PC-9 (cell line): ENCODE measurements around the gene GPR15LG. TPM values are rescaled to one million over a fixed set of nuclear protein-coding genes. Genes with fewer than 3 reads are reported as not detected.
A peak's percentile ranks its signal among the peaks of the same experiment; 100 is the strongest.

Experiments
- BruUV-seq: library from RNA; stranded (reverse); fragments of 400-500 nt; replicated peaks from 2 replicates; lab custom pipeline; 2021; lab: Mats Ljungman, UMichigan
- CTCF ChIA-PET: fragments of 300-600 bp; sonication (Branson Sonifier 250); formaldehyde crosslinking; loops from one replicate; lab custom pipeline; 2022; ENCODE audit warnings: antibody characterized with exemption; lab: Charles Lee
- POLR2A ChIA-PET: fragments of 300-600 bp; sonication (Branson Sonifier 250); formaldehyde crosslinking; loops from one replicate; lab custom pipeline; 2022; ENCODE audit warnings: antibody characterized with exemption; ENCODE audit not compliant: unreplicated experiment; lab: Charles Lee
- DNase-seq, 2 experiments: peaks; one replicate each; pipeline versions ENCODE4 v3.0.0 to v3.0.0-alpha.2; 2015 to 2022; ENCODE audit warnings: mixed read lengths in 1 of 2
- H2AFZ ChIP-seq: fragments of 200-600 bp; sonication (generic); 2 replicates; pipeline ENCODE4 v1.8.1; 2017; ENCODE audit warnings: antibody characterized with exemption
- H3F3A ChIP-seq: fragments of 200-600 bp; sonication (generic); 2 replicates; pipeline ENCODE4 v1.8.1; 2017; ENCODE audit warnings: antibody characterized with exemption, mild to moderate bottlenecking, low read depth; ENCODE audit not compliant: insufficient read depth
- H3K27ac ChIP-seq: fragments of 200-600 bp; sonication (generic); 2 replicates; pipeline ENCODE4 v1.6.1; 2016; ENCODE audit warnings: mixed run types
- H3K27me3 ChIP-seq: fragments of 200-600 bp; sonication (generic); 2 replicates; pipeline ENCODE4 v1.6.1; 2016; ENCODE audit warnings: low read depth, mixed run types; ENCODE audit not compliant: insufficient read depth
- H3K36me3 ChIP-seq: fragments of 200-600 bp; sonication (generic); 2 replicates; pipeline ENCODE4 v1.6.1; 2016; ENCODE audit warnings: low read depth, mixed run types
- H3K4me1 ChIP-seq: fragments of 200-600 bp; sonication (generic); replicated peaks from 2 replicates; pipeline ENCODE4 v1.6.1; 2016; ENCODE audit warnings: mixed run types; ENCODE audit not compliant: insufficient read depth
- H3K4me2 ChIP-seq: fragments of 200-600 bp; sonication (generic); 2 replicates; pipeline ENCODE4 v1.6.1; 2017; ENCODE audit warnings: mixed run types
- H3K4me3 ChIP-seq: fragments of 200-600 bp; sonication (generic); 2 replicates; pipeline ENCODE4 v1.6.1; 2016; ENCODE audit warnings: mixed run types
- H3K79me2 ChIP-seq: fragments of 200-600 bp; sonication (generic); 2 replicates; pipeline ENCODE4 v1.6.1; 2017; ENCODE audit warnings: low read depth, mixed run types
- H3K9me2 ChIP-seq: fragments of 200-600 bp; sonication (generic); 2 replicates; pipeline ENCODE4 v1.8.1; 2017; ENCODE audit warnings: mild to moderate bottlenecking; ENCODE audit not compliant: insufficient read depth
- H3K9me3 ChIP-seq: fragments of 200-600 bp; sonication (generic); 2 replicates; pipeline ENCODE4 v1.8.1; 2016; ENCODE audit warnings: low read depth; ENCODE audit not compliant: insufficient read depth
- H4K20me1 ChIP-seq: fragments of 200-600 bp; sonication (generic); 2 replicates; pipeline ENCODE4 v1.8.1; 2017; ENCODE audit not compliant: insufficient read depth
- EZH2 ChIP-seq: fragments of 200-600 bp; sonication (generic); IDR thresholded peaks from 2 replicates; pipeline ENCODE4 v1.8.0; 2017; ENCODE audit warnings: antibody characterized with exemption, low read depth
- intact Hi-C: fragments of 100-400 bp; cut with micrococcal nuclease; formaldehyde crosslinking; loops from one replicate; pipeline ENCODE4 v1.10.0; 2022; ENCODE audit not compliant: unreplicated experiment
- total RNA-seq: library from RNA; stranded (reverse); gene quantifications from 2 replicates; pipeline ENCODE4 v1.2.3, GENCODE V29; 2021
- TF ChIP-seq, protein P1 (sequence below): fragments of 200-600 bp; sonication (generic); conservative IDR thresholded peaks from 2 replicates; pipeline ENCODE4 v1.6.1; 2017; ENCODE audit warnings: mixed run types, antibody characterized with exemption, mild to moderate bottlenecking, moderate library complexity

The GPR15LG gene
- total RNA-seq, 1 experiment from 2014 or later, result not detected

DNA sequence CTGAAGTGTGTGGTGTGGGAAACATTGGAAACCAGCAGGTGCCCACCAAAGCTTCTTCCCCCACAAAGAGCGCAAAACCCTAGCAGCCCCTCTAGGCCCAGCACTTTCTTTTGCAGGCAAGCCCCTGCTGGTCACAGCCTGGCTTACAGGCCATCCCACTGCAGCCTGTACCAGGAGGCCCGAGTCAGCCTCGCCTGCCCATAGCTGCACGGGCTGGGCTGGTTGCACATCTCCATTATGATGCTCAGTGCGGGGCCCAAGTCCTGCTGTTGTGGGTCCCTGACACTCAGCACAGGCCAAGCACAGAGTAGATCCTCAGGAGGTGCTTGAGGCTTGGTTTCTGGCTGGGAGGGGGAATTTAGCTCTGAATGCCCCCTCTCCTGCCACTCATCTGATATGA, 28.7 kb downstream of the GPR15LG start:
- no peaks in the 10 kb centered on the region for H3K9me3 ChIP-seq
- no peak overlapping the region for H2AFZ ChIP-seq
- DNase-seq, result no peak
- H3K4me1 ChIP-seq, result no peaks in the 10 kb centered on the region
- no peak overlapping the region for H3K4me3 ChIP-seq
- H3K27me3 ChIP-seq, result peaks cover 99% of the 10 kb centered on the region
- H3K4me2 ChIP-seq, result no peak overlapping the region
- no peaks in the 10 kb centered on the region for H3K36me3 ChIP-seq
- no peaks in the 10 kb centered on the region for H3F3A ChIP-seq
- POLR2A ChIA-PET, result no interaction called here
- H3K27ac ChIP-seq, result no peak overlapping the region
- CTCF ChIA-PET, result no interaction called here
- TF ChIP-seq, protein P1, sequence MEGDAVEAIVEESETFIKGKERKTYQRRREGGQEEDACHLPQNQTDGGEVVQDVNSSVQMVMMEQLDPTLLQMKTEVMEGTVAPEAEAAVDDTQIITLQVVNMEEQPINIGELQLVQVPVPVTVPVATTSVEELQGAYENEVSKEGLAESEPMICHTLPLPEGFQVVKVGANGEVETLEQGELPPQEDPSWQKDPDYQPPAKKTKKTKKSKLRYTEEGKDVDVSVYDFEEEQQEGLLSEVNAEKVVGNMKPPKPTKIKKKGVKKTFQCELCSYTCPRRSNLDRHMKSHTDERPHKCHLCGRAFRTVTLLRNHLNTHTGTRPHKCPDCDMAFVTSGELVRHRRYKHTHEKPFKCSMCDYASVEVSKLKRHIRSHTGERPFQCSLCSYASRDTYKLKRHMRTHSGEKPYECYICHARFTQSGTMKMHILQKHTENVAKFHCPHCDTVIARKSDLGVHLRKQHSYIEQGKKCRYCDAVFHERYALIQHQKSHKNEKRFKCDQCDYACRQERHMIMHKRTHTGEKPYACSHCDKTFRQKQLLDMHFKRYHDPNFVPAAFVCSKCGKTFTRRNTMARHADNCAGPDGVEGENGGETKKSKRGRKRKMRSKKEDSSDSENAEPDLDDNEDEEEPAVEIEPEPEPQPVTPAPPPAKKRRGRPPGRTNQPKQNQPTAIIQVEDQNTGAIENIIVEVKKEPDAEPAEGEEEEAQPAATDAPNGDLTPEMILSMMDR, result no peak
- TF ChIP-seq EZH2, result no peak
- intact Hi-C loops, result no loop called here
- no peaks in the 10 kb centered on the region for H3K9me2 ChIP-seq
- H4K20me1 ChIP-seq, result no peaks in the 10 kb centered on the region
- no TSS peak for BruUV-seq
- no peaks in the 10 kb centered on the region for H3K79me2 ChIP-seq

DNA sequence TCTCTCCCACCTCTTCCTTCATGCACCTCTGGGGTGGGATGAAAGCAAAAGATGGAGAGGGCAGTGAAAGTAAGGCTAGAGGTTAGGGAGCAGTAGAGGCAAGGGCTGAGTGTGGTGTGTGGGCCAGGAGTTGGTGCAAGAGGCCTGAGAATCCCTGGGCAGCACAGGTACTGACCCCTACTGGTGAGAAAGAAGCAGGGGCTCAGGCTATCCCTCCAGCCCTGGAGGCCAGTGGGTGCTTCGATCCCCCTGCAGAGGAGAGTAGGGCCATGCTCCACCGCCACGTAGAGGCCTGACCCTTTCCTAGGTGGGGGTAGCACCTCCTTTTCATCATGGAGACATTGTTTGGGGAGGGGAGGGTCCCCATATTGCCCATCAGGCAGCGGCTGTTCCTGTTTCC, 30.5 kb downstream of the GPR15LG start:
- H2AFZ ChIP-seq, result no peak overlapping the region
- no peak overlapping the region for H3K4me2 ChIP-seq
- H3K9me3 ChIP-seq, result no peaks in the 10 kb centered on the region
- H3K36me3 ChIP-seq, result no peaks in the 10 kb centered on the region
- intact Hi-C loops, result no loop called here
- H3F3A ChIP-seq, result no peaks in the 10 kb centered on the region
- H3K9me2 ChIP-seq, result no peaks in the 10 kb centered on the region
- TF ChIP-seq EZH2, result no peak
- TF ChIP-seq, protein P1, result peak; percentile 43; the same call in 1 of the 2 replicates
- H3K27ac ChIP-seq, result no peak overlapping the region
- no peak for DNase-seq
- BruUV-seq, result no TSS peak
- no peaks in the 10 kb centered on the region for H3K79me2 ChIP-seq
- H3K4me3 ChIP-seq, result no peak overlapping the region
- ChIA-PET POLR2A (no interaction called here), CTCF (no interaction called here)
- no peaks in the 10 kb centered on the region for H4K20me1 ChIP-seq
- peaks cover 98% of the 10 kb centered on the region for H3K27me3 ChIP-seq
- H3K4me1 ChIP-seq, result no peaks in the 10 kb centered on the region

DNA sequence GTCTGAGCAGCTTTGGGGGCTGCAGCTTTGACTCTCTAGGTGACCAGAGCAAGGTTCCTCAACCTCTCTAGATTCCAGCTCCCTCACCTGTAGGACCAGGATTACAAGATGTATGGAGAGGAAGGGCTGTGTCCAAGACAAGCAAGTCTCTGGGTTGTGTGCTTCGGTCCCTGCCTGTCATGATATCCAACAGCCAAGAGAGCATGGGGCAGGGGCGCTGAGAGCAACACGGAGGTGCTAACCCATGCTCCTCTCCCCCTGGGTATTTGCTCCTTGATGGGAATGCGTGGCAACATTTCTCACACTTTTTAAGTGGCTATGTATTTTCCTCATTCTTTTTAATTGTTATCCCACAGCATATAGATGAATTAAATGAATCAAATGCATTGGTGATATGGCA, 31.0 kb downstream of the GPR15LG start:
- Histone ChIP-seq H3K36me3 (no peaks in the 10 kb centered on the region), H3K27me3 (peaks cover 97% of the 10 kb centered on the region), H3K4me1 (no peaks in the 10 kb centered on the region), H3K9me3 (no peaks in the 10 kb centered on the region), H4K20me1 (no peaks in the 10 kb centered on the region), H3K4me3 (no peak overlapping the region), H3K9me2 (no peaks in the 10 kb centered on the region), H3K4me2 (no peak overlapping the region), H2AFZ (no peak overlapping the region), H3K79me2 (no peaks in the 10 kb centered on the region), H3K27ac (no peak overlapping the region), H3F3A (no peaks in the 10 kb centered on the region)
- intact Hi-C loops, result no loop called here
- ChIA-PET POLR2A (no interaction called here), CTCF (no interaction called here)
- BruUV-seq, result no TSS peak
- TF ChIP-seq, protein P1, result no peak
- TF ChIP-seq EZH2, result no peak
- DNase-seq, result no peak
